ENCODE measurements around the gene CCL18.
"Not testable (repeated sequence)": the region's sequence is repeated elsewhere in the genome, so short reads cannot be mapped to it uniquely, and the experiment has no call there.

The CCL18 gene

GRCh38 chr17:36104701-36105181 is 40.7 kb downstream of the CCL18 start:
- DNase-seq: no peak

- no peak for DNase-seq
Measured at GRCh38 chr17:36105781-36106492, 41.9 kb downstream of the CCL18 start.

- no peak for DNase-seq
Measured at GRCh38 chr17:36106493-36106835, 42.4 kb downstream of the CCL18 start.

GRCh38 chr17:36107660-36108059 is 43.6 kb downstream of the CCL18 start:
- no peak for DNase-seq

GRCh38 chr17:36108265-36108664 is 44.2 kb downstream of the CCL18 start:
- not testable (repeated sequence) for DNase-seq

GRCh38 chr17:36111068-36111490 is 47.0 kb downstream of the CCL18 start:
- DNase-seq: no peak

- DNase-seq: no peak
Measured at GRCh38 chr17:36112572-36112971, 48.5 kb downstream of the CCL18 start.

GRCh38 chr17:36113131-36113530 is 49.1 kb downstream of the CCL18 start:
- not testable (repeated sequence) for DNase-seq

GRCh38 chr17:36114971-36115648 is 51.0 kb downstream of the CCL18 start:
- DNase-seq: not testable (repeated sequence)

- DNase-seq: not testable (repeated sequence)
Measured at GRCh38 chr17:36115649-36115977, 51.5 kb downstream of the CCL18 start.

GRCh38 chr17:36117505-36118382 is 53.7 kb downstream of the CCL18 start:
- DNase-seq: no peak

GRCh38 chr17:36118477-36119353 is 54.6 kb downstream of the CCL18 start:
- no peak for DNase-seq

GRCh38 chr17:36120221-36120620 is 56.1 kb downstream of the CCL18 start:
- no peak for DNase-seq

GRCh38 chr17:36121099-36121498 is 57.0 kb downstream of the CCL18 start:
- not testable (repeated sequence) for DNase-seq

Data from activated naive CD4-positive, alpha-beta T cell treated with anti-CD3 and anti-CD28 coated beads, Interleukin-2, amount 50 U/mL, for 16 hours (primary cell).